GM19324 (cell line): ENCODE data around the gene HSD17B8.

Experiments
- ATAC-seq: cut with Tn5 transposase; IDR thresholded peaks from one replicate; pipeline ENCODE4 v1.9.1; 2021; ENCODE audit warnings: mild to moderate bottlenecking, moderate library complexity; ENCODE audit not compliant: unreplicated experiment, low FRiP score

HSD17B8 gene

DNA sequence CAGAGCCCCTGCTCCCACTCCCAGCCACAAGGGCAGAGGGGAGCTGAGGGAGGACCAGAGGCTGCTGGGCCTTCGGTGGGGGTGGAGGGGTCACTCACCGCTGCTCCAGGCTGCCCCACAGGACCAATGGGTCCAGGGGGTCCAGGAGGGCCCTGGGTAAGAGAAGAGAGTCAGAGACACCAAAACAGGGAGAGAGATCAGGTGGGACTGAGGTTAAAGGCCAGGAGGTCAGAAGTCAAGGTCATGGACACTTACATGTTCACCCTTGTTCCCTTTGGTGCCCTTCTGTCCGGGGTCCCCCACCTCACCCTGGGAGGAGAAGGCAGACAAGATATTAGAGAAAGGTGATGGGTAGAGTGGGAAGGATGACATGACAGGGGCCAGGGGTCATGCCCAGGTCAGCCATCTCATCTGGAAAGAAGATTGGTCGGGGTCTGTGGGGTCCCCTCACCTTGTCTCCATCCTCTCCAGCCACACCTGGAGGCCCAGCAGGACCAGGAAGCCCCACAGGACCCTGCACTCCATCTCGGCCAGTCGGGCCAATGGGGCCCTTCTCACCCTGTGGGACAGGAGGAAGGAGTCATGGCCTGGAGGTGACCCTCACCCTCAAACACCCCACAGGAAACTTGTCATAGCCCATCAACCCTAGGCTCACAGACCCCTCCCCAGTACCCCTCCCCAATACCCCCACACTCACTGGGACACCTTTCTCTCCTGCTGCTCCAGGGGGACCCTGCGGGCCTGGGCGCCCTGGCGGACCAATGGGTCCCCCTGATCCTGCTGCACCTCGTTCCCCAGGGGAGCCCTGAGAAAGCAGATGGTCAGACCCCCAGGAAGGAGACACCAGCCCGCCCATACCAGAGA, 33.2 kb upstream of the HSD17B8 start:
- no peak for ATAC-seq

DNA sequence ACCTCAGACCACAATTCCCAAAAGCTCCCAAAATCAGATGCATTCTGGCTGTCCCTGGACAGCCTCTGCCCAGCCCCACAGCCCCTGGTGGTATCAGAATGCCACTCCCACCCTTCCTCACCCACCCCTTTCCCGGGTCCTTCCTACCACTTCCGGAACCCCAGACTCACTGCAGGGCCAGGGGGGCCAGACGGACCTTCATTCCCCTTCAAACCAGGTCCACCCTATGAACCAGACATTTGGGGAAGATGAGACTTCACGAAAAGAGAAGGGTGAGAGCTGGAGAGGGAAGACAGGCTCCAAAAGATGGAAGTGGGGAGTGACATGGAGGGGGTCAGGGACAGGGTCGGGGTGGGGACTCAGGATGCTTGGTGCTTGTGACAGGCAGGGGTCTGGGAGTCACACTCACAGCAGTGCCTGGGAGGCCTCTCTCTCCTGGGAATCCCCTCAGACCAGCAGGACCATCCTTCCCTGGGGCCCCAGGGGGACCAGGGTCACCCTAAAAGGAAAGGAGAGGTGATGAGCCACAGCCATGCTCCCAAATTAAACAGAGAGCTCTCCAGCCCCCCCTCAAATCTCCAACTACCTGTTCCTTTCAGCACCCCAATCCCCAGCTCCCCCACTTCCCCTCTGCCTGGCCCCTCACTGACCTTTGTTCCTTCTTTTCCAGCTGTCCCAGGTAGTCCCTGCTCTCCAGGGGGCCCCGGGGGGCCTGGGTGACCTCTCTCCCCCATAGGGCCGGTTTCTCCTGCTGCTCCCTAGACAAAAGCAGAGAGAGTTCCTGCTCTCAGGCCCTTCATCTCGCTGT, 32.4 kb upstream of the HSD17B8 start:
- no peak for ATAC-seq

DNA sequence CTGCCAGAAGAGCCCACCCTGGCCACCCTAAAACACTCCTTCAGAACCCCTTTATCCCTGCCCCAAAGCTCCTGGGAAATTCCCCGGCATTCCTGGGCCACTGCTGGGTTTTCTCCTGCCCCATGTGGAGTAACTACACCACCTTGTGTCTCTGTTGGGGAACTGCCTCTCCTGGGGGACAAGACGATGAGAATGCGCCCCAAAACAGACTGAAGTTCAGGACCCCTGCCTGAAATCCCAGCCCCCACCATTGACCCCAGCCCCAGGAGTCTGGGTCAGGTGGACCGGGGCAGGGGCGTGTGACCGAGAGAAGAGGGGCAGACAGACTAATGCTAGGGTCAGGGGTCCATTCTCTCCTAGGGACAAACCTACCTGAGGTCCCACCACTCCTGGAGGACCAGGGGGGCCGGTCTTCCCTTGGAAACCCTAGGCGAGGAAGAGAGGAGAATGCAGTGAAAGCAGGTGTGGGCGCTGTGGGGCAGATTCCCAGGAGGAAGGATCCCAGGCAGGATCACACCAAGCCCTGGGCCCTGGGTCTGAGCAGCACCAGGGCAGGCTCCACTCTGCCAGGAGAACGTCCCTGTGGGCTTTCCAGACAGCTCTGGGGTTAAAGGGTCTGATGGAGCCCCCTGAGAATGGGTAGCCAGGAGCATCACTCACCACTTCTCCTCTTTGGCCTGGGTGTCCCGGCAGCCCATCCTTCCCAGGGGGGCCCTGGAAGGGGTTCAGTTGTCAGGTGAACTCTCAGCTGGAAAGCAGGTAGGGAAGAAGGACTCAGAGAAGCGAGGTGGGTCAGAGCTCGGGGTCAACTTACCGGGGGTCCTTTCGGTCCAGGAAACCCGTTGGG, 31.5 kb upstream of the HSD17B8 start:
- no peak for ATAC-seq

DNA sequence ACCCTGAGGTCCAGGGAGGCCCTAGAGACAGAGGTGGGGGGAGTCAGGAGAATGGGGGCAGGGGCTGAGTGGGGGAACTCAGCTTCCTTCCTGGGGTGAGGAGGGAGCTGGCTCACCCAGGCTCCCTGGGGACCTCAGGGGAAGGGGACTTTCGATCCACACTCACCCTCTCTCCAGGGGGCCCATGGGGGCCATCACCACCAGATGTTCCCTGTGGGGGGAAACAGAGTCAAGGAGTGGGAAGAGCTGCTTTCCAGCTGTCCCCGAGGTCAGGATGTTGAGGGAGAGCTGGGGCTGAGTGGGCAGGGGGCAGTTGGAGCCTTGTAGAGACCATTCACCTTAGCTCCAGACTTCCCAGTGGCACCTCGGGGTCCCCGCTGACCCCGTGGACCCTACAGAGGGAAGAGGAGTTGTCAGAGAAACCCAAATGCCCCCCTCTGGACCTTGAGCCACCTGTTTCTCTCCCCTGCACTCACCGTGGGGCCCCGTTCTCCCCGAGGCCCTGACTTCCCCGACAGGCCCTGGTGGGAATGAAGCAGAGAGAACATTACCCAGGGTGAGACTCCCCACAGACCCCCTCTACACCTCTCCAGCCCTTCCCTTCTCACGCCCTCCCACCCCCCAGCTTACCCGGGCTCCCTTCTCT, 30.8 kb upstream of the HSD17B8 start:
- ATAC-seq, result no peak

DNA sequence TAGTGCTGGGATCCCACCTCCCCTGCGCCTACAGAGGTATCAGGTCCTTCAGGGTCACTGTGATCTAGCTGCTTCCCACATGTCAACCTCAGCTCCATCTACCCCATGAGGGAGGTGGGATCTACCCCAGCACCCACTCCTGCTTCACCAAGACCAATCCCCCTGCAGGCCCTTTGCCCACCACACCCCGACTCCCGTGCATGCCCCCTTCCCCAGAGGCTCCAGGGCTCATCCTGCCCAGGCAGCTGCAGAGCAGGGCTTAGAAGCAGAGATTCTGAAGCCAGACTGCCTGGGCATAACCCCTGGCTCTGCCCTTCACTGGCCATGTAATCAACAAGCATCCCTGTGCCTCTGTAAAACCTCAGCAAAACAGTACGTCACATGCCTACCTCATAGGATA, 29.7 kb upstream of the HSD17B8 start:
- ATAC-seq, result no peak

DNA sequence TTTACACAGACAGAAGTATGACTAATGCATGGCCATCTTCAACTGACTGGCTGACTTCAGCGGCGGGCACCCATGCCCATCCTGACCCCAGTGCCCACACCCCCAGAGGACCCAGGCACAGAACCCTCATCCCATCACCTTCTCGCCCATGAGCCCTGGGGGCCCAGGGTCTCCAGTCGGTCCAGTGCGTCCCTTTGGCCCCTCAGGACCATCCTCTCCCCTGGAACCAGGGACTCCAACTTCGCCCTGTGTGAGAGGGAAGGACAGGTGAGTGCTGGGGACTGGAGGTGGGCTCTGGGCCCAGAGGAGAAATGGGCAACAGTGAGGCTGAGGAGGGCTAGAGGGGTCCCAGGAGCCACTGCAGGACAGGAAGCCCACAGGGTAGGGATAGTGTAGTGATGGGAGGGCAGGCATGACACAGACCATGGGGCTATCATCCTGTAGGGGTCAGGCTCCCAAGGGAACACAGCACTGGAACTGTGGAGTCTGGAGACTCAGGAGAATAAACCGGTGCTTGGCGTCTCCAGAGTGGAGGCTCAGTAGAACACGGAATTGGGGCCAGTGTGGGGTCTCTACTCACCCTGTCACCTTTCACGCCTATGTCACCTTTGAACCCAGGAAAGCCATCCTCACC, 28.9 kb upstream of the HSD17B8 start:
- ATAC-seq, result no peak

DNA sequence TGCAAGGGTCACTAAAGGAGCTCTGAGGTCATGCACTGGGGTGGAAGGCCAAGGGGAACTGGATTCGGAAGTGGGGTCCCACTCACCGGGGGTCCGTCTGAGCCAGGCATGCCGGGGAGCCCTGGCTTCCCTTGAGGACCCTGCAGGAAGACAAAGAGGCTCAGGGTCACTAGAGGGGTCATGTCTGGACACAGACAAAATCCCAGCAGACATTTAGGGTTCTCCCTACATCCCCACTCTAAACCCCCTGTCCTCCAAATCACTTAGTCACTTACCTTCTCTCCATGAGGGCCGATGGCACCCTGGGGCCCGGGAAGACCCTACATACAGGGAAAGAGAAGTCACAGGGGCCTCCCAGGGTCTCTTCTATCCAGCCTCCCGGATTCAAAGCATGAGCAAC, 27.5 kb upstream of the HSD17B8 start:
- no peak for ATAC-seq

DNA sequence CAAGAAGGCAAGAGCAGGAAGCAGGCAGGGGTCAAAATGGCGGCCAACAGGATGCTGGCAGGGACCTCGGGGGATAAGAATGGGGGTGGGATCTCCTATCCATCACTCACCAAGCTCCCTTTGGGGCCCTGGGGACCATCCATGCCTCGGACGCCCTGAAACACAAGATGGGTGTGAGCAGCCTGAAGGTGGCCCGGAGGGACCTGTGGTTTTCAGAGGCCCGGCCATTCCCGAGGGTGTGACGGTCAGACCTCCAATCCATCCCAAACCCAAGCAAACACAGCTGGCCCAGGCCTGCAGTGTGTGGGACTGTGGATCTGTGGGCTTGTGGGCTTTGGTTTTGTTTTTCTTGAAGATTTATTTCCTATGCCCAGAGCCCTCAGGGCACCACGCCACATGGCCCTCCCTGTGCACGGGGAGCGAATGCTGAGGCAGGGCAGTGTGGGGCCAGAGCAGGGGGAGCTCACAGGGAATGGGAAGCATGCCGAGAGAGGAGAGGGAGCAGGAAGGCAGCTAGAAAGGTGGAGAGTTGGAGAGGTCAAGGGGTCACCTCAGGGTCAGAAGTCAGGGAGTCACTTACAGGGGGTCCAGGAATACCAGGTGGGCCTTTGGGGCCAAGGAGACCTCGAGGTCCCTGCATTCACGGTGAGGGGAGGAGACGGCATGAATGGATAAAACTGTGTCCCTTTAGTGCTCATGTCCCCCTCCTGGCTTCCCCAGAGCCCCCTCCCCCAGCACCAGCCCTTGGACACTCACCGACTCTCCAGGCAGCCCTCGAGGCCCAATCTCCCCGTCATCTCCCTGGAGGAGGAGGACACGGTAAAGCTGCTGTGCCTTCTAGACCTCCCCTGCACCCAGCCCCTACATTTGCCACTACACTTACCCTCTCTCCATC, 26.7 kb upstream of the HSD17B8 start:
- no peak for ATAC-seq

DNA sequence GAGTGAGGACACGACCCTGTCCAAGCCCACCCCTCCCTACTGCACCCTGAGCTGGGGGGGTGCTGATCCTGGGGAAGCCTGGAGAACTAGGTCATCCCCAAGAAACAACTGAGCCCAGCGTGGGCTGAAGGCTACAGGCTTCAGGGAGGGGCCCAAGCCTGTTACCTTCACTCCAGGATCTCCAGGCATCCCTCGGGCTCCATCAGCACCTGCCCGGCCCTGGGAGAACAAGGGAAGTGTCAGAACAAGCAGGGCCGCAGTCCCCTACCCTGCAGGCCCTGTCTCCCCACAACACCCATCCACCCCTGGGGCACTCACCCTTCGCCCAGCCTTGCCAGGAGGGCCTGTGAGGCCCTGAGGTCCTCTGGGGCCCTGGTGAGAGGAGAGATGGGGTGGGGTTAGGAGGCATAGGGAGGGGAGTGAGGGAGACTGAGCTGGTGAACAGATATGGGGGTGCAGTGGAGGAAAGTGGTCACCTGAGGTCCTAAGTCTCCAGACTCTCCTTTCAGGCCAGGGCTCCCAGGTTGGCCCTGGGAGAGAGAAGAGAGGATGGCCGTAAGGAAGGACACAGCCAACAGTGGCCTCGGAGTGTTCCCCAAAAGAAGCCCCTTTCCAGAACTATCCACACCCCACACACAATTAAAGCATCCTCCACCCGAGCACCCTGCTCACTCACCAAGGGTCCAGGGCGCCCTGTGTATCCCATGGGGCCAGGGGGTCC, 25.5 kb upstream of the HSD17B8 start:
- ATAC-seq, result no peak

DNA sequence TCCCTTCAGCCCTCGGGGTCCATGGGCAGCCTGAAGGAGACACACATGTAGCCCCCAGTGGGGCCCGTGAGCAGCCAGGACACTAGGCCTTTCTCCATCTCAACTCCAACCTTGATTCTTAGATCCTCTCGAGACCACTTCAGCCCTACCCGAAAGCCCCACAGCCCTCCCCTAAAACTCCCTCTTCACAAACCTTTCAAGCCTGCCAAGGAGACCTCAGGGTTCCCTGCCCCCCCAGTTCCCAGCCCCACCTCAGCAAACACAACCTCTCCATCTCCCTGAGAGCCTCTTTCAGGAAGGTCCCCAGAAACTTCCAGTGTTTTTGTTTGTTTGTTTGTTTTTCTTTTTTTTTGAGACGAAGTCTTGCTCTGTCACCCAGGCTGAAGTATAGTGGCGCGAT, 23.3 kb upstream of the HSD17B8 start:
- no peak for ATAC-seq

DNA sequence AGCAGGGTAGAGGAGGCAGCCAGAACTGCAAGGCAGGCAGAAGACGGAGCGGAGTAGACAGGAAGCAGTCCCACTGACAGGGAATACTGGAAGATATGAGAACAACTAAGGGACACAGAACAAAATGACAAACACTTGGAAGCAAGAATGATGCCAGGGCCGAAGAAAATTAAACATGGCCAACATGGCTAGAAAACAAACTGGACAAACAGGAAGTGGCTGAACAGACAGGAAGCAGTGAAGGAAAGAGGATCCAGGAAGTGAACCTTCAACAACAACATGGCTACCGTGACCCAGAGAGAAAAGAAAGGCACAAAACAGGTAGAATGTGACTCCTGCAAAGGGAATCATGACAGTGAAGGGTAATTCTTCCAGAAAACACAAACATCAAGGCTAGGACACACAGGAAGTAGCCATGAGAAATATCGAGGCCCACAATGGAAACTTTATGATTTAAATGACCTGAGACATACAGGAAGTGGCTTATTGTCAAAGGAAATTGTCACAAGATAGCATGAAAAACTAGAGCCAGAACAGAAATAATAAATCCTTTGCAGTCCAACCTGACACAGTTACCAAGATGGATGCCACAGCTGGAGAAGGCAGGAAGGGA, 21.3 kb upstream of the HSD17B8 start:
- ATAC-seq, result no peak

DNA sequence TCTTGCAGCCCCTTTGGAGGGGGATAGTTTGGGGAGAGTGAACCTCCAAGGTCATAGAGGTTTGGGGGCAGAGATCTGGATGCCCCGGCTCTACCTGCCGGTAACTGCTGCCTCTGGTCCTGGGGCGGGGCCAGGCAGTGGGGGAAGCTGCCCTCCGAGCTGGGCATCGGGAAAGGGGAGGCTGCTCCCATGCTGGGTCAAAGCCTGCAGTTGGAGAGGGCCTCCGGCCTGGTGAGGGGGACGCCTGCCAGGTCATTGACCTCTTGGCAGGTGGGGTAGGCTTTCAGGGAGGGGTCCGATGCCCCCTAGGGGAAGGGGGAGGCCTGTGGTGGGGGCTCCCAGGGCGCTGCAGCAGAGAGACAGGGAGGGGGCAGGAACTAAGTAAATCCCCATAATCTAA, 19.3 kb upstream of the HSD17B8 start:
- no peak for ATAC-seq

DNA sequence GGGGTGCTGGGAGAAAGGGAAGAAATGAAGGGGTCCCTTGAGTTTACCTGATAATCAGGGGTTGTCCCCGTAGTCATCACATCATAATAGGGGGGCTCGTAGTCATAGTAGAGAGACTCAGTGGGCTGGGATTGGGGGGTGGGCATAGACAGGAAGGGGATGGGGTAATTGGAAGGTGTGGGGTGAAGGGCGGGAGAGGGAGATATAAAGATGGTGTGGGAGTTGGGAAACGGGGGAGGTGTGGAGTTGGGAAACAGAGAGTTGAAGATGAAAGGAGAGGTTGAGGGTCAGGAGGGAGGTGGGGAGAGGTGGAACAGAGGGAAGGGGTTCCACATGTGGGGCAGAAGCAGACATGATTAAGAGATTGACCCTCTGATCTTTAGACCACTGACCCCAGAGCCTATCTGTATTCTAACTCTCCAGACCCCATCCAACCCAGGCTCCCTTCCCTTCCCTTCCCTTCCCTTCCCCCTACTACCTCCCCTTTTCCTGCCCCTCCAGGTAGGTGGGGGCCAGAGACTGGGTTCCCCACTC, 18.7 kb upstream of the HSD17B8 start:
- ATAC-seq, result no peak

DNA sequence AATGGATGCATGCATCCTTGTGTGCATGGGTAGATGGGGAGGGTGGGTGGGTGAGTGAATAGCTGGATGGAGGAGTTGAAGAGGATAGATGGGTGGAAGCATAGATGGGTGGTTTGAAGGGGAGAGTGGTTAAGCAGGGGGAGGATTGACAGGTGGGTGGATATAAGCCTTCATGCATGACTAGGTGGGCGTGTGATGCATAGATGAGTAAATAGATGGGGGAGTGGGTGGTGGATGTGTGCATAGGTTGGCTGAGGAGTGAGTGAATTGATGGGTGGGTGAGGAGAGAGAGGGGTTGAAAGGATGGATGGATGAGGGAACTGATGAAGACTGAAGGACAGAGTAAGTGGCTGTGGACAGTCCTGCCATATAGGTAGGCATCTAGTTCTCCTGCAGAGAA, 16.6 kb upstream of the HSD17B8 start:
- ATAC-seq, result no peak

DNA sequence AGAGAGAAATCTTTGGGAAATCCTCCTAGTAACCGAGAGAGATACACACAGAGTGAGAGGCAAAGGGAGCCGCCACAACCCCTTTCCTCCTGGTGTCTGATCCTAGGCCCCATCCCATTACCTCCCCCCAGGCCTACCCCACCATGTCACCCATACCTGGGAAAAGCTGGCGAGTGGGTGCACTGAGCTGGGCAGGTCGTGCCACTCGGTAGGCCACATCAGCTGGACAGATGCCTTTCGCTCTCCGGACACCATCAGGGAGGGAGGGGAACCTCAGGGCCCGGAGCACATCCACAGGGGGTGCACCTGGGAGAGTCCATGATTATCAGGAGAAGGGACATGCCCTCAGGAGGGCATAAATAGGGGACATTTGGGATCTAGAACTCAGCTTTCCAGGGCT, 15.3 kb upstream of the HSD17B8 start:
- ATAC-seq, result no peak

DNA sequence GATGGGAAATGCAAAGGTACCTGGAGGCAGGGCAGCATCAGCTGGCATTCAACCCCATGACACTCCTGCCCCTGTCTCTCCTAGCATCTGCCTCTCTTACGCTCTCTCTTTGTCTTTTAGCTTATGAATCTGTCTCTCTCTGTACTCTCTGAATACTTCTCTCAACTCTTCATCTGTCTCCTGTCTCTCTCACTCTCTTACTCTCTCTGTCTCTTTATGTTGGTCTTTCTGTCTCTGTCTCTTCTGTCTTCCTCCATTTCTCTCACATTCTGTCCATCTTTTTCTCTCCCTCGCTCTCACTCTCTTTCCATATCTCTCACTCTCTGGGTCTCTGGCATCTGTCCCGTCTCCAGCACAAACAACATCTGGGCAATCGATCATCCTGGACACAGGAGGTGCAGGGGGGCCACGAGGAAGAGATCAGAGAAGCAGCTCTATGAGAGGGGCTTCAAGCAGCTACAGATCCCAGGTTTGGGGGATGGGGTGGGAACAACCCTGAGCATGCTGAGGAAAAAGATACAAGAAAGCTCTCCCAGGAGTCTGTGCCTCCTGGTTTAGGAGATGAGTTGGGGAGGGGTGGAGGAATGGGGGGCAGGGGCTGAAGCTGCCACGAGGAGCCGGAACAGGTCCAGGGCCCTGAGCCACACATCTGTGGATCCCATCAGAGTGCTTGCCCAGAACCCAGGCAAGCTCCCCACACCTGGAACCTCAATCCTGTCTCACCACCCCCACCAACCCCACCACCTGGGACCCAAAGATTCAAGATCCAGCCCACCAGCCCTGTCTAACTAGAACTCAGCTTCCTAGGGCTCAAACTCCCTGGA, 14.6 kb upstream of the HSD17B8 start:
- ATAC-seq, result no peak
